ENCODE data around the gene FBXL19. TPM values are rescaled to one million over a fixed set of nuclear protein-coding genes. Genes with fewer than 3 reads are reported as not detected.
"Not testable (repeated sequence)": the region's sequence is repeated elsewhere in the genome, so short reads cannot be mapped to it uniquely, and the experiment has no call there.

FBXL19 gene
- total RNA-seq, 1 donor from 2014 or later, result 19.4 TPM

DNA sequence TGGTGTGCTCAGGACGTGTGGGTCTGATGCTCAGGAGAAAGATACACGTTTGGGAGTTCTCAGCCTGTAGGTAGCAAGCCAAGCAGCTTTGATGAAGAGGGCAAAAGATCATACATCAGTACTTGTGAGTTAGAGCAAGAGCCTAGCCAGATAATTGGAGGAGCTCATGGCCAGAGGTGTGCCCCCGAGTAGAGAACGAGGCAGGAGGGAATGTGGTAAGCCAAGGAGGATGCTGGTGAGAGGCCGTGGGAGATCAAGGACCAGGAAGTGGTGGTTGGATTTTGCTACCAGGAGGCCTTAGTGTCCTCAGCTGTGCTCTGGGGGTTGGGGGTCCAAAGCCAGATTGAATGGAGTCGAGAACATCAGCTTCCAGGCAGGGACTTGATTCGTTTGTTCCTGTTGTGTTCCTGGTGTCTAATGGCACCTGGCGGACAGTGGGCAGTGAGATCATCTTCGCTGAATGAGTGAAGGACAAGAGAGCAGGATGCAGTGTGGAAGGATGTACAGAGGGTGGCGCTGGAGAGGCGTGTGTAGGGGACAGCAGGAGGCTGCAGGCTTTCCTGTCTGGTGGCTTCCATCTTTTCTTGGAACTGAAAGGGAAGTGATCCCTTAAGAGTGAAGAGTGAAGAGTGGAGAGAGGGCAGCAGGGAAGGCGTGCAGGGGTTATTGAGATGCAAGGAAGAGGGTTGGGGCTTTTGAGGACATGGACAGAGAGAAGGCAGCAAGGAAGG, 11.6 kb downstream of the FBXL19 start:
- no peak overlapping the region for H3K4me3 Mint-ChIP-seq (ENCODE audit: unreplicated experiment)
- no peak for DNase-seq (ENCODE audit: low spot score)
- no peak overlapping the region for H3K27ac Mint-ChIP-seq (ENCODE audit: unreplicated experiment)

DNA sequence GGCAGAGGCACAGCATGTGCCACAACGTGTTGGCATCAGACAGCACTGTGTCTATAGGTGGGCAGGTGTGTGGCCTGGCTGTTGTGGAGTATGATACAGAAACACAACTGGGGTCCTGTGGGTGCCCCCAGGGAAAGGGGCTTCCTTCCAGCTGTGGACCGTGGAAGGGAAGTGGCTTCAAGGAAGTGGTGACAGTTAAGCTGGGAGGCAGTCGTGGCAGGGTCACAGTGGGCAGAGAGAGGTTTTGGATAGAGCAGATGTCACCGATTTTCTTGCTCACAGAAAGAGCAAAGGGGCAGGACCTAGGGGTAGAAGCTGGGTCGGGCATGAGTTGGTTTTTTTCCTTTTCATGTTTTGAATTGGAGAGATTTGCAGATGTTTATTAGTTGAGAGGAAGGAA, 14.3 kb downstream of the FBXL19 start:
- Mint-ChIP-seq H3K27me3 (ENCODE audit: low read depth) (no peaks in the 10 kb centered on the region), H3K27ac (ENCODE audit: unreplicated experiment) (peak overlapping the region; percentile 68), H3K36me3 (ENCODE audit: low read depth) (peaks cover under 1% of the 10 kb centered on the region), H3K4me1 (ENCODE audit: low read depth) (peaks cover 11% of the 10 kb centered on the region), H3K9me3 (ENCODE audit: low read depth) (no peaks in the 10 kb centered on the region), H3K4me3 (ENCODE audit: unreplicated experiment) (no peak overlapping the region)
- TF ChIP-seq, protein P1, sequence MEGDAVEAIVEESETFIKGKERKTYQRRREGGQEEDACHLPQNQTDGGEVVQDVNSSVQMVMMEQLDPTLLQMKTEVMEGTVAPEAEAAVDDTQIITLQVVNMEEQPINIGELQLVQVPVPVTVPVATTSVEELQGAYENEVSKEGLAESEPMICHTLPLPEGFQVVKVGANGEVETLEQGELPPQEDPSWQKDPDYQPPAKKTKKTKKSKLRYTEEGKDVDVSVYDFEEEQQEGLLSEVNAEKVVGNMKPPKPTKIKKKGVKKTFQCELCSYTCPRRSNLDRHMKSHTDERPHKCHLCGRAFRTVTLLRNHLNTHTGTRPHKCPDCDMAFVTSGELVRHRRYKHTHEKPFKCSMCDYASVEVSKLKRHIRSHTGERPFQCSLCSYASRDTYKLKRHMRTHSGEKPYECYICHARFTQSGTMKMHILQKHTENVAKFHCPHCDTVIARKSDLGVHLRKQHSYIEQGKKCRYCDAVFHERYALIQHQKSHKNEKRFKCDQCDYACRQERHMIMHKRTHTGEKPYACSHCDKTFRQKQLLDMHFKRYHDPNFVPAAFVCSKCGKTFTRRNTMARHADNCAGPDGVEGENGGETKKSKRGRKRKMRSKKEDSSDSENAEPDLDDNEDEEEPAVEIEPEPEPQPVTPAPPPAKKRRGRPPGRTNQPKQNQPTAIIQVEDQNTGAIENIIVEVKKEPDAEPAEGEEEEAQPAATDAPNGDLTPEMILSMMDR (IDR thresholded peaks at IDR 0.05), result no peak
- DNase-seq (ENCODE audit: low spot score), result no peak

More for the DNA sequence above, 11.6 kb downstream of the FBXL19 start:
- Mint-ChIP-seq H3K36me3 (ENCODE audit: low read depth) (peaks cover 9% of the 10 kb centered on the region), H3K9me3 (ENCODE audit: low read depth) (no peaks in the 10 kb centered on the region), H3K4me1 (ENCODE audit: low read depth) (no peaks in the 10 kb centered on the region), H3K27me3 (ENCODE audit: low read depth) (no peaks in the 10 kb centered on the region)
- TF ChIP-seq, protein P1 (IDR thresholded peaks at IDR 0.05), result peak; percentile 71

DNA sequence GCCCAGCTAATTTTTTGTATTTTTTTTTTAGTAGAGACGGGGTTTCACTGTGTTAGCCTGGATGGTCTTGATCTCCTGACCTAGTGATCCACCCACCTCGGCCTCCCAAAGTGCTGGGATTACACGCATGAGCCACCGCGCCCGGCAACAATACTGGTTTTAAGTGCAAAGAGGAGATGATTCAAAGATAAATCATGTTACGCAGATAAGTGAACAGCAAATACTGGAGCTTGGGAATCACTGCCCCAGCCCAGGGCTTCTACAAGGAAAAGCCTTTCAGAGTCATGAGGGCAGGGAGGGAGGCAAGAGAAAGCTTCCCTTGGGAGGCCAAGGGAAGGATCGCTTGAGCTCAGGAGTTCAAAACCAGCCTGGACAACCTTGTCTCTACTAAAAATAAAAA, 16.2 kb downstream of the FBXL19 start:
- not testable (repeated sequence) for H3K4me3 Mint-ChIP-seq (ENCODE audit: unreplicated experiment); H3K9me3 Mint-ChIP-seq (ENCODE audit: low read depth); H3K36me3 Mint-ChIP-seq (ENCODE audit: low read depth); H3K27me3 Mint-ChIP-seq (ENCODE audit: low read depth); DNase-seq (ENCODE audit: low spot score); H3K27ac Mint-ChIP-seq (ENCODE audit: unreplicated experiment)
- peaks cover 11% of the 10 kb centered on the region for H3K4me1 Mint-ChIP-seq (ENCODE audit: low read depth)

DNA sequence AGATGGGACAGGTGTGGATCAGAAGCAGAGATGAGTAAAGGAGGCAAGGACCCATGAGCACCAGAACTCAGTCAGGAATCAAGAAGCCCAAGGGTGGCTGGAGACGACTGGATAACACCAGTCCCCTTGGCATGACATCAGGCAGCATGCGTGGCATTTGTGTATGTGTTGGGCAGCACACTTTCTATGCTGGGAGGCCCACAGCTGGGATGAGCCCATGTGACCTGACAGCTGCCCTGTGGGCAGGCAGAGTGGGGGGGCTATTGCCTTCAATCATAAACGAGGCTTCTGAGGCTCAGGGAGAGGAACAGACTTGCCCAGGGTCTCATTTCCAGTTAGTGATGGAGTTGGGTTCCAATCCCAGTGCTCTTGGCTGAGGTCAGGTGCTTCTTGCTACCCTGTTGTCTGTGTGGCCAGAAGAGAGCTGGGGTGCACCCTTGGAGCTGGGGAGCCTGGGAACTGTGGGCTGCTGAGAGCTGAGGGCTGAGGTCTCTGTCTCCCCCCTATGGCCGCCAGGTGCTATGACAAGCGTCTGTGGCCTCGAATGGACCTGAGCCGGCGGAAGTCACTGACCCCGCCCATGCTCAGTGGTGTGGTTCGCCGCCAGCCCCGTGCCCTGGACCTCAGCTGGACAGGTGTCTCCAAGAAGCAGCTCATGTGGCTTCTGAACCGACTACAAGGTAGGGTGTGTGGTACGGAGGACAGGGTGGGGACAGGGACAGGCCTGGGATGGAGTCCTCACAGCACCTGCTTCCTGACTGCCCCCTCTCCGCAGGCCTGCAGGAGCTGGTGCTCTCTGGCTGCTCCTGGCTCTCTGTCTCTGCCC, 18.4 kb downstream of the FBXL19 start:
- TF ChIP-seq, protein P1 (IDR thresholded peaks at IDR 0.05), result peak; percentile 85
- H3K27me3 Mint-ChIP-seq (ENCODE audit: low read depth), result no peaks in the 10 kb centered on the region
- peak overlapping the region; percentile 10 for H3K27ac Mint-ChIP-seq (ENCODE audit: unreplicated experiment)
- no peak for DNase-seq (ENCODE audit: low spot score)
- H3K4me1 Mint-ChIP-seq (ENCODE audit: low read depth), result peaks cover 11% of the 10 kb centered on the region
- H3K36me3 Mint-ChIP-seq (ENCODE audit: low read depth), result peaks cover 8% of the 10 kb centered on the region
- H3K9me3 Mint-ChIP-seq (ENCODE audit: low read depth), result no peaks in the 10 kb centered on the region
- H3K4me3 Mint-ChIP-seq (ENCODE audit: unreplicated experiment), result no peak overlapping the region

DNA sequence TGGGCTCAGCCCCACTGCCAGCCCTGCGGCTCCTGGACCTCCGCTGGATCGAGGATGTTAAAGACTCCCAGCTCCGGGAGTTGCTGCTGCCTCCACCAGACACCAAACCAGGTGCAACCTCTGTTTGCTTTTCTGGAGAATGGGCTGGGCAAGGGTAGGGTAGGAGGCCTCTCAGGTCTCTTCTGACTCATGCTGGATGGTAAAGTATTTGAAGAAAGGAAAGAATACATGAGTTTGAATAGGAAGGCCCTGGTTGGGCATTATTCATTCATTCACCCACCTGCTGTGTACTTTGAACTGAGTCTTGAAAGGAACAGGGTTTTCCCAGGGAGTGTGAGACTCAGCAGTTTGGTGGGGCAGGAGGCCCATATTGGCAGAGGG, 19.0 kb downstream of the FBXL19 start:
- H3K4me1 Mint-ChIP-seq (ENCODE audit: low read depth), result peaks cover 11% of the 10 kb centered on the region
- no peaks in the 10 kb centered on the region for H3K9me3 Mint-ChIP-seq (ENCODE audit: low read depth)
- TF ChIP-seq, protein P1 (IDR thresholded peaks at IDR 0.05), result no peak
- H3K27me3 Mint-ChIP-seq (ENCODE audit: low read depth), result no peaks in the 10 kb centered on the region
- no peak overlapping the region for H3K4me3 Mint-ChIP-seq (ENCODE audit: unreplicated experiment)
- no peak overlapping the region for H3K27ac Mint-ChIP-seq (ENCODE audit: unreplicated experiment)
- no peak for DNase-seq (ENCODE audit: low spot score)
- peaks cover 8% of the 10 kb centered on the region for H3K36me3 Mint-ChIP-seq (ENCODE audit: low read depth)

All from chondrocyte (in vitro differentiated cells).